ENCODE measurements around the gene ULK2.

ULK2 gene

GRCh38 chr17:19753051-19753509, 114.7 kb downstream of the ULK2 start:
- no peaks in the 10 kb centered on the region for H3K27me3 ChIP-seq (ENCODE audit: insufficient read depth, insufficient read length)
- DNase-seq (ENCODE audit: low read depth, low spot score), result no peak
- H3K9me3 ChIP-seq (ENCODE audit: insufficient read depth, low read length), result no peaks in the 10 kb centered on the region
- H3K9ac ChIP-seq (ENCODE audit: insufficient read length, low read depth), result no peak overlapping the region
- H3K36me3 ChIP-seq (ENCODE audit: insufficient read depth, insufficient read length, low read length), result no peaks in the 10 kb centered on the region
- no peak for TF ChIP-seq ZNF274 (IDR thresholded peaks at IDR 0.05; ENCODE audit: low read depth, low read length)
- no peak for TF ChIP-seq SUZ12 (IDR thresholded peaks at IDR 0.05; ENCODE audit: extremely low read depth, insufficient read depth, insufficient read length)
- TF ChIP-seq YY1 (IDR thresholded peaks at IDR 0.05; ENCODE audit: insufficient read depth, insufficient read length), result no peak
- H3K4me1 ChIP-seq (ENCODE audit: insufficient read depth, insufficient read length), result peaks cover 6% of the 10 kb centered on the region
- H3K4me3 ChIP-seq (ENCODE audit: insufficient read length, low read depth), result no peak overlapping the region

DNA sequence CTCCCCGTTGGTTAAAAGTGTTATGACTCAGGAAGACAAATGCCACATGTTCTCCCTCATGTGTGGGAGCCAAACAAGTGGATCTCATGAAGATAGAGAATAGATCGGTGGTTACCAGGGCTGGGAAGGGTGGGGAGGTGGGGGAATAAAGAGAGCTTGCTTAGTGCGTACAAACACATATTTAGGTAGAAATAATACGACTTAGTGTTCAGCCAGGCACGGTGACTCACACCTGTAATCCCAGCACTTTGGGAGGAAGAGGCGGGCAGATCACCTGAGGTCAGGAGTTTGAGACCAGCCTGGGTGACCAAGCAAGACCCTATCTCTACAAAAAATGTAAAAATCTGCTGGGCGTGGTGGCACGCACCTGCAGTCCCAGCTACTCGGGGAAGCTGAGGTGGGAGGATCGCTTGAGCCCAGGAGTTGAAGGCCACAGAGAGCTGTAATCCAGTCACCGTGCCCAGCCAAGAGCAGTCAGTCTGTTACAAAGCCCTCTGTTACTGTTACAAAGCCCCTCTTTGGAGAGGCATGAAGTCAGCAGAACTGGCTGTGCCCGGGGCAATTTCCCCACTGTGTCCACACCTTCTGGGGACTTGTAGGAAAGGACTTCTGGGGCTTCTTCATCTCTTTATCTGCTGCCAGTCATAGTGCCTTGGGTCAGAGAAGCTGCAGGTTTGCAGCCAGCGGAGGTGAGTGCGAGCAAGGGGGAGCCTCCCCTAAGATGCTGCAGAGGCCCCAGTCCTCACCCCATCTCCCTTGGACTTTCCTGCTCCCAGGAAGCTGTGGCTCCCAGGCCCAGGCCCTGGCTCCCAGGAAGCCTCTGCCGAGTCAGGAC, 115.3 kb downstream of the ULK2 start:
- DNase-seq (ENCODE audit: low read depth, low spot score), result no peak
- TF ChIP-seq ZNF274 (IDR thresholded peaks at IDR 0.05; ENCODE audit: low read depth, low read length) (no peak), SUZ12 (IDR thresholded peaks at IDR 0.05; ENCODE audit: extremely low read depth, insufficient read depth, insufficient read length) (no peak), YY1 (IDR thresholded peaks at IDR 0.05; ENCODE audit: insufficient read depth, insufficient read length) (no peak)
- H3K4me1 ChIP-seq (ENCODE audit: insufficient read depth, insufficient read length), result peaks cover 9% of the 10 kb centered on the region
- H3K9ac ChIP-seq (ENCODE audit: insufficient read length, low read depth), result no peak overlapping the region
- H3K4me3 ChIP-seq (ENCODE audit: insufficient read length, low read depth), result no peak overlapping the region
- H3K36me3 ChIP-seq (ENCODE audit: insufficient read depth, insufficient read length, low read length), result no peaks in the 10 kb centered on the region
- no peaks in the 10 kb centered on the region for H3K9me3 ChIP-seq (ENCODE audit: insufficient read depth, low read length)
- peaks cover 2% of the 10 kb centered on the region for H3K27me3 ChIP-seq (ENCODE audit: insufficient read depth, insufficient read length)

- no peak overlapping the region for H3K4me3 ChIP-seq (ENCODE audit: insufficient read length, low read depth)
- no peaks in the 10 kb centered on the region for H3K36me3 ChIP-seq (ENCODE audit: insufficient read depth, insufficient read length, low read length)
- DNase-seq (ENCODE audit: low read depth, low spot score), result no peak
- H3K27me3 ChIP-seq (ENCODE audit: insufficient read depth, insufficient read length), result peaks cover 6% of the 10 kb centered on the region
- no peak overlapping the region for H3K9ac ChIP-seq (ENCODE audit: insufficient read length, low read depth)
- peaks cover 9% of the 10 kb centered on the region for H3K4me1 ChIP-seq (ENCODE audit: insufficient read depth, insufficient read length)
- no peaks in the 10 kb centered on the region for H3K9me3 ChIP-seq (ENCODE audit: insufficient read depth, low read length)
- TF ChIP-seq ZNF274 (IDR thresholded peaks at IDR 0.05; ENCODE audit: low read depth, low read length), result no peak
- no peak for TF ChIP-seq YY1 (IDR thresholded peaks at IDR 0.05; ENCODE audit: insufficient read depth, insufficient read length)
- no peak for TF ChIP-seq SUZ12 (IDR thresholded peaks at IDR 0.05; ENCODE audit: extremely low read depth, insufficient read depth, insufficient read length)
Observed at GRCh38 chr17:19750835-19751234, 116.9 kb downstream of the ULK2 start.

- Histone ChIP-seq H3K36me3 (ENCODE audit: insufficient read depth, insufficient read length, low read length) (no peaks in the 10 kb centered on the region), H3K27me3 (ENCODE audit: insufficient read depth, insufficient read length) (peaks cover 12% of the 10 kb centered on the region), H3K9me3 (ENCODE audit: insufficient read depth, low read length) (no peaks in the 10 kb centered on the region), H3K9ac (ENCODE audit: insufficient read length, low read depth) (no peak overlapping the region), H3K4me1 (ENCODE audit: insufficient read depth, insufficient read length) (peaks cover 12% of the 10 kb centered on the region), H3K4me3 (ENCODE audit: insufficient read length, low read depth) (no peak overlapping the region)
- DNase-seq (ENCODE audit: low read depth, low spot score), result no peak
- TF ChIP-seq ZNF274 (IDR thresholded peaks at IDR 0.05; ENCODE audit: low read depth, low read length) (no peak), YY1 (IDR thresholded peaks at IDR 0.05; ENCODE audit: insufficient read depth, insufficient read length) (no peak), SUZ12 (IDR thresholded peaks at IDR 0.05; ENCODE audit: extremely low read depth, insufficient read depth, insufficient read length) (no peak)
Observed at GRCh38 chr17:19750020-19750572, 117.6 kb downstream of the ULK2 start.

GRCh38 chr17:19748807-19749193, 118.9 kb downstream of the ULK2 start:
- Histone ChIP-seq H3K4me1 (ENCODE audit: insufficient read depth, insufficient read length) (peaks cover 14% of the 10 kb centered on the region), H3K27me3 (ENCODE audit: insufficient read depth, insufficient read length) (peaks cover 15% of the 10 kb centered on the region), H3K9me3 (ENCODE audit: insufficient read depth, low read length) (no peaks in the 10 kb centered on the region), H3K36me3 (ENCODE audit: insufficient read depth, insufficient read length, low read length) (no peaks in the 10 kb centered on the region), H3K4me3 (ENCODE audit: insufficient read length, low read depth) (no peak overlapping the region), H3K9ac (ENCODE audit: insufficient read length, low read depth) (no peak overlapping the region)
- no peak for DNase-seq (ENCODE audit: low read depth, low spot score)
- TF ChIP-seq SUZ12 (IDR thresholded peaks at IDR 0.05; ENCODE audit: extremely low read depth, insufficient read depth, insufficient read length), result no peak
- no peak for TF ChIP-seq YY1 (IDR thresholded peaks at IDR 0.05; ENCODE audit: insufficient read depth, insufficient read length)
- TF ChIP-seq ZNF274 (IDR thresholded peaks at IDR 0.05; ENCODE audit: low read depth, low read length), result no peak

GRCh38 chr17:19747829-19748806, 119.6 kb downstream of the ULK2 start, which contains the start of gene ALDH3A1:
TSS of gene ALDH3A1 (minus strand) at chr17:19748298. CDS start at chr17:19745129, 3,169 bp downstream.
- H3K9me3 ChIP-seq (ENCODE audit: insufficient read depth, low read length), result no peaks in the 10 kb centered on the region
- H3K27me3 ChIP-seq (ENCODE audit: insufficient read depth, insufficient read length), result peaks cover 15% of the 10 kb centered on the region
- no peak within 1 kb of the TSS for H3K4me3 ChIP-seq (ENCODE audit: insufficient read length, low read depth)
- H3K4me1 ChIP-seq (ENCODE audit: insufficient read depth, insufficient read length), result peaks cover 14% of the 10 kb centered on the region
- no peak for DNase-seq (ENCODE audit: low read depth, low spot score)
- no peak within 1 kb of the TSS for H3K9ac ChIP-seq (ENCODE audit: insufficient read length, low read depth)
- no peak for TF ChIP-seq ZNF274 (IDR thresholded peaks at IDR 0.05; ENCODE audit: low read depth, low read length)
- no peak for TF ChIP-seq YY1 (IDR thresholded peaks at IDR 0.05; ENCODE audit: insufficient read depth, insufficient read length)
- TF ChIP-seq SUZ12 (IDR thresholded peaks at IDR 0.05; ENCODE audit: extremely low read depth, insufficient read depth, insufficient read length), result no peak
- no peaks in the 10 kb centered on the region for H3K36me3 ChIP-seq (ENCODE audit: insufficient read depth, insufficient read length, low read length)
